ENCODE results near the gene ADGRD1. TPM values are rescaled to one million over a fixed set of nuclear protein-coding genes. Genes with fewer than 3 reads are reported as not detected.

Gene ADGRD1
- total RNA-seq, 4 donors from 2014 or later, result 8.3 to 18.1 (median 12.5) TPM

GRCh38 chr12:130970165-130970907 lies 16.6 kb downstream of the ADGRD1 start:
- H3K27ac ChIP-seq, result no peak overlapping the region
- H3K36me3 ChIP-seq, result no peaks in the 10 kb centered on the region
- H3K9me3 ChIP-seq, result no peaks in the 10 kb centered on the region
- no peaks in the 10 kb centered on the region for H3K27me3 ChIP-seq
- in situ Hi-C loops (cut with MboI; ENCODE audit: low pct_ligation_motif_present in 1 of 4, low pct_unique_long_range_greater_than_20kb in 1 of 4, low sequenced_read_pairs in 3 of 4) (no loop called here), intact Hi-C loops (cut with DNase I; ENCODE audit: low total_unique reads) (no loop called here)
- H3K4me1 ChIP-seq, result peaks cover 0 to 4% (median 0%) of the 10 kb centered on the region in 4 donors
- 50 to 54% methylated on average over 4 to 14 of the region's 15 CpGs for WGBS, 2 donors (ENCODE audit: low coverage in 1 of 2)
- no peak overlapping the region for H3K4me3 ChIP-seq
- TF ChIP-seq, protein P1, sequence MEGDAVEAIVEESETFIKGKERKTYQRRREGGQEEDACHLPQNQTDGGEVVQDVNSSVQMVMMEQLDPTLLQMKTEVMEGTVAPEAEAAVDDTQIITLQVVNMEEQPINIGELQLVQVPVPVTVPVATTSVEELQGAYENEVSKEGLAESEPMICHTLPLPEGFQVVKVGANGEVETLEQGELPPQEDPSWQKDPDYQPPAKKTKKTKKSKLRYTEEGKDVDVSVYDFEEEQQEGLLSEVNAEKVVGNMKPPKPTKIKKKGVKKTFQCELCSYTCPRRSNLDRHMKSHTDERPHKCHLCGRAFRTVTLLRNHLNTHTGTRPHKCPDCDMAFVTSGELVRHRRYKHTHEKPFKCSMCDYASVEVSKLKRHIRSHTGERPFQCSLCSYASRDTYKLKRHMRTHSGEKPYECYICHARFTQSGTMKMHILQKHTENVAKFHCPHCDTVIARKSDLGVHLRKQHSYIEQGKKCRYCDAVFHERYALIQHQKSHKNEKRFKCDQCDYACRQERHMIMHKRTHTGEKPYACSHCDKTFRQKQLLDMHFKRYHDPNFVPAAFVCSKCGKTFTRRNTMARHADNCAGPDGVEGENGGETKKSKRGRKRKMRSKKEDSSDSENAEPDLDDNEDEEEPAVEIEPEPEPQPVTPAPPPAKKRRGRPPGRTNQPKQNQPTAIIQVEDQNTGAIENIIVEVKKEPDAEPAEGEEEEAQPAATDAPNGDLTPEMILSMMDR (IDR thresholded peaks at IDR 0.05), result no peak
- TF ChIP-seq POLR2AphosphoS5 (IDR thresholded peaks at IDR 0.05) (no peak), POLR2A (IDR thresholded peaks at IDR 0.05) (no peak), EP300 (IDR thresholded peaks at IDR 0.05; ENCODE audit: low read depth) (no peak)
- no peak for DNase-seq

- 52 to 67% methylated on average over 3 to 10 of the region's 10 CpGs for WGBS, 2 donors (ENCODE audit: low coverage in 1 of 2)
- in situ Hi-C loops (cut with MboI; ENCODE audit: low pct_ligation_motif_present in 1 of 4, low pct_unique_long_range_greater_than_20kb in 1 of 4, low sequenced_read_pairs in 3 of 4), result no loop called here
- no peak overlapping the region for H3K27ac ChIP-seq
- H3K36me3 ChIP-seq, result no peaks in the 10 kb centered on the region
- intact Hi-C loops (cut with DNase I; ENCODE audit: low total_unique reads), result no loop called here
- TF ChIP-seq POLR2AphosphoS5 (IDR thresholded peaks at IDR 0.05) (no peak), EP300 (IDR thresholded peaks at IDR 0.05; ENCODE audit: low read depth) (no peak), POLR2A (IDR thresholded peaks at IDR 0.05) (no peak)
- TF ChIP-seq, protein P1 (IDR thresholded peaks at IDR 0.05), result no peak
- peaks cover 0 to 4% (median 0%) of the 10 kb centered on the region in 4 donors for H3K4me1 ChIP-seq
- no peaks in the 10 kb centered on the region for H3K27me3 ChIP-seq
- H3K4me3 ChIP-seq, result no peak overlapping the region
- H3K9me3 ChIP-seq, result no peaks in the 10 kb centered on the region
- DNase-seq, result no peak
These were observed 17.2 kb downstream of the ADGRD1 start for GRCh38 chr12:130970908-130971233.

DNA sequence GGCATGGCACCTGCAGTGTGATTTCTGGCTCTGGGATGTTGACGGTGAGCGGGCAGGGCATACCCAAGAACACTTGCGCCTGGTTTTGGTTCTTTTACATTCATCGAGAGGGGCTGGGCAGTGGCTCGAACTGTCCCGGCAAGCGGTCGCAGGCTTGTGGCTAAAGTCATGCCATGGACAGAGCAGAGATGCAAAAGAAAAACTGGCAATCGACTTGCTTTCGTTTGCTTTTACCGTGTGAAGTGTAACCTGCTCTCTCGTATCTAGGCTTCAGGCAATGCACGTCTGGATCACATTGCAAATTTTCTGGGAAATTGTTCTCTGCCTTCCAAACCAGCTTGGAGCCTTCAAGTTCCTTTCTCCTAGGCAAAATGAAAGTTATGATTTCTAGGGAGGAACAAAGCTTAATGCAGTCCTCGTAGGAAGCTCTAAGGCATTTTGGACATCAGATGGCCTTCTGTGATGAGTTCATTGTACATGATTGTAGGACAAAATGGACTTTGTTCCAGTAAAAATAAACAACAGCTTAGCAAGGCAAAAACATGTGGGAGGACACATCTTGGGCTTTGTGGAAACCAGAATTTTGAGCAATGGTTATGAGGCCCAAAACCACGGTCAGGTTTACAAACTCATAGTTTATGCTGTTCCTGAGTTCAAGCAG lies 18.3 kb downstream of the ADGRD1 start:
- H3K36me3 ChIP-seq, result no peaks in the 10 kb centered on the region
- WGBS, 2 donors (ENCODE audit: low coverage in 1 of 2), result 74% methylated on average over 9 to 15 of the region's 15 CpGs
- H3K9me3 ChIP-seq, result no peaks in the 10 kb centered on the region
- no peaks in the 10 kb centered on the region for H3K27me3 ChIP-seq
- DNase-seq, result no peak
- TF ChIP-seq POLR2AphosphoS5 (IDR thresholded peaks at IDR 0.05), result no peak
- TF ChIP-seq POLR2A (IDR thresholded peaks at IDR 0.05), result no peak
- TF ChIP-seq EP300 (IDR thresholded peaks at IDR 0.05; ENCODE audit: low read depth), result no peak
- in situ Hi-C loops (cut with MboI; ENCODE audit: low pct_ligation_motif_present in 1 of 4, low pct_unique_long_range_greater_than_20kb in 1 of 4, low sequenced_read_pairs in 3 of 4) (no loop called here), intact Hi-C loops (cut with DNase I; ENCODE audit: low total_unique reads) (no loop called here)
- peak overlapping the region; percentile 31 to 61 (median 54) for H3K27ac ChIP-seq
- peaks cover 0 to 4% (median 0%) of the 10 kb centered on the region in 4 donors for H3K4me1 ChIP-seq
- H3K4me3 ChIP-seq, result no peak overlapping the region

DNA sequence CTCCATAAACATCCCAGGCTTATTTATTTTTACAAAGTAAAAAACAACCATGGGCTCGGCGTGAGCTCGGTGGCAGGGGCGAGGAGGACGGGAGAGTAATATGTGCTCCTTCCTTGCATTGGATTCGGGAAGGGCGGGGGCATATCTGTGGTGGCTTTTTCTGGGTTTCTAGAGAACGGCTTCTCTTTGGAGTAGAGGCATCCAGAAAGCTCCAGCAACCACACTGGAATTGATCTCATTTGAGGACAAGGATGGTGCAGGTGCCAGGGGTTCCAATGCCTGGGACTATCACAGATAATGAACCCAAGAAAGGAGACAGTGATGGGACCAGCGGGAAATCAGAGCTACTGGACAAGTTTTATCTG lies 18.9 kb downstream of the ADGRD1 start:
- TF ChIP-seq EP300 (IDR thresholded peaks at IDR 0.05; ENCODE audit: low read depth) (no peak), POLR2A (IDR thresholded peaks at IDR 0.05) (no peak), POLR2AphosphoS5 (IDR thresholded peaks at IDR 0.05) (no peak)
- TF ChIP-seq, protein P1 (IDR thresholded peaks at IDR 0.05), result no peak
- intact Hi-C loops (cut with DNase I; ENCODE audit: low total_unique reads), result no loop called here
- no peak for DNase-seq
- peak overlapping the region; percentile 31 to 61 (median 54) for H3K27ac ChIP-seq
- H3K27me3 ChIP-seq, result no peaks in the 10 kb centered on the region
- in situ Hi-C loops (cut with MboI; ENCODE audit: low pct_ligation_motif_present in 1 of 4, low pct_unique_long_range_greater_than_20kb in 1 of 4, low sequenced_read_pairs in 3 of 4), result no loop called here
- no peaks in the 10 kb centered on the region for H3K9me3 ChIP-seq
- H3K36me3 ChIP-seq, result no peaks in the 10 kb centered on the region
- WGBS, 2 donors (ENCODE audit: low coverage in 1 of 2), result 83 to 90% methylated on average over 2 to 9 of the region's 9 CpGs
- H3K4me1 ChIP-seq, result peaks cover 0 to 4% (median 0%) of the 10 kb centered on the region in 4 donors
- H3K4me3 ChIP-seq, result no peak overlapping the region
